Activated CD8-positive, alpha-beta memory T cell treated with anti-CD3 and anti-CD28 coated beads, Interleukin-2, amount 50 U/mL, for 4 hours (primary cell): ENCODE measurements around the gene RAB11FIP3.
A peak's percentile ranks its signal among the peaks of the same experiment; 100 is the strongest.
"Not testable (repeated sequence)": the region's sequence is repeated elsewhere in the genome, so short reads cannot be mapped to it uniquely, and the experiment has no call there.

Experiments
- DNase-seq: peaks from one replicate; pipeline ENCODE4 v3.0.0-alpha.2; 2020

The RAB11FIP3 gene

DNA sequence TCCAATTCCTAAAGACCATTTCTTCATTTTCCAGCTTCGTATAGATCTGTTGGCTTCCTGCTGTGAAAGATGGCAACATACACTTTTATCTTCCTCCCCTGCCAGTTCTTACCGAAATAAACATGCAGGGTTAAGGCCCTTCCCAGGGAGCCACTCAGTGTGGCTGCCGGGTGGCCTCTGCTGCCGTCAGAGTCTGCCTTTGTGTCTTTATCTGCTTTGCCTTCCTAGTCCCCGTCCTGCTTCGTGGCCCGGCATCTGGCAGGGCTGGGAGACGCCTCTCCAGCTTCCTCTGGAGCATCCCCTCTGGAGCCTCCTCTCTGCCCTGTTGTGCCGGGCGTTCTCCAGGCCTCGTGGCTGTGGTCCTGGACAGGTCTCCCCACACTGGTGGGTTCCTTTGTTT lies 71.8 kb downstream of the RAB11FIP3 start:
- no peak for DNase-seq

GRCh38 chr16:499924-500323 lies 74.5 kb downstream of the RAB11FIP3 start:
- no peak for DNase-seq

DNA sequence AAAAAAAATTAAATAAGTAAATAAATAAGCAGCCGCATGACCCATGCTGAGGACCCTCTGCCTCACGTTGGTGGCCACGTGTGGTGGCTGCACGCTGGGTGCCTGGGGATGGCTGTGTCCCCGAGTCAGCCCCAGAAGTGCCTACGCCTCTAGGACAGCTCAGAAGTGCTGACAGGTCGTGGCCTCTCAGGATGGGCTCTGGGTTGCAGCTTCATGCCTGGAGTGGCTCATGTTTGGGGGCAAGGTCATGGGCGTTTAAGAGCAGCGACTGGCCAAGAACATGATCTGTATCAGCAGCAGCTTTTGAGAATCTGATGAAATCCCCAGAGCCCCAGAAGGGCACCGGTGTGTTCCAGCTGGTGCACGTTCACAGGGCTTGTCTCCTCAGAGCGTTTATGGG lies 75.3 kb downstream of the RAB11FIP3 start:
- no peak for DNase-seq

GRCh38 chr16:502179-502943 lies 76.9 kb downstream of the RAB11FIP3 start:
- DNase-seq, result no peak

GRCh38 chr16:503150-504071 lies 78.0 kb downstream of the RAB11FIP3 start:
- no peak for DNase-seq

- DNase-seq, result no peak
Measured at GRCh38 chr16:505479-506245, 80.2 kb downstream of the RAB11FIP3 start.

DNA sequence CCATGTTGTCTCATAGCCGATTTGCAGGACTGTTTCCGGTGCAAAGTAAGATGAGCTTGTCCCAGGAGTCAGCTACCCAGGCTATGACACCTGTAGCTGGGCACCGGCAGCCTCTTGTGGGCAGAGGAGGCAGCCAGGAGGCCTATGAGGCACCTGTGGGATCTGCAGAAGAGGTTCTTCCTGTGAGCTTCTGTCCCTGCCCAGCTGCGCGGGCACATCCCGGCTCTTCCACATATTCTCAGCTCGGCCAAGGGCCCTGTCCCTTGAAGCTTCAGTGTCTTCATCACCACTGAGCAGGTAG lies 80.7 kb downstream of the RAB11FIP3 start:
- no peak for DNase-seq

DNA sequence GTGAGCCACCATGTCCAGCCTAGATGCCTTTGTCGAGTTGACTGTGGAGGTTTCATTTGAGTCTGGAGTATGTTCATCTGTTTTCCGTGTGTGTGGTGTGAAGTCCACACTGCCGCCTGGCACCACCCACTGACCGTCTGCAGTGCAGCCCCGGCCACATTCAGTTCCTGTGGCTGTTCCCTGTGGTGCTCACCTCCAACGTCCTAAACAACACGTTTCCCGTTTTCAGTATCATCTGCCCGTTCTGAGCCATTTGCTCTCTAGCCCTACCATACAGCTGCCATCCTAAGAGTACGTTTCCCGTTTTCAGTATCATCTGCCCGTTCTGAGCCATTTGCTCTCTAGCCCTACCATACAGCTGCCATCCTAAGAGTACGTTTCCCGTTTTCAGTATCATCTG lies 82.1 kb downstream of the RAB11FIP3 start:
- DNase-seq, result not testable (repeated sequence)

DNA sequence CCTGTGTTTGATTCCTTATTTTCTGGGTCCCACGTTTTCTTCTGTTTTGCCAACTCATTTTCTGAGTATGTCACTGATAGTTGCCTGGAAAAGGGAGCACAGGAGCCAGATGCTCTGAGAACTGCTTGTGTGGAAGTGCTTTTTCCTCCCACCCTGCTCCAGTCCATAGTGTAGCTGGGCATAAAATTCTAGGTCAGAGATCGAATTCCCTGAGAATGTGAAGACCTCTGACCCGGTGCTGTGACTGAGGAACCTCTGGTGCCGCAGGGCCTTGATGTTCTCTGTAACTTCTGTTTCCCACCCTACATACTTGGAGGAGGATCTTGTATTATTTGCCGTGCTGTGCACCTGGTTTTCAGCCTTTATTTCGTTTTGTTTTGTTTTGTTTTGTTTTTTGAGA lies 82.5 kb downstream of the RAB11FIP3 start:
- no peak for DNase-seq

DNA sequence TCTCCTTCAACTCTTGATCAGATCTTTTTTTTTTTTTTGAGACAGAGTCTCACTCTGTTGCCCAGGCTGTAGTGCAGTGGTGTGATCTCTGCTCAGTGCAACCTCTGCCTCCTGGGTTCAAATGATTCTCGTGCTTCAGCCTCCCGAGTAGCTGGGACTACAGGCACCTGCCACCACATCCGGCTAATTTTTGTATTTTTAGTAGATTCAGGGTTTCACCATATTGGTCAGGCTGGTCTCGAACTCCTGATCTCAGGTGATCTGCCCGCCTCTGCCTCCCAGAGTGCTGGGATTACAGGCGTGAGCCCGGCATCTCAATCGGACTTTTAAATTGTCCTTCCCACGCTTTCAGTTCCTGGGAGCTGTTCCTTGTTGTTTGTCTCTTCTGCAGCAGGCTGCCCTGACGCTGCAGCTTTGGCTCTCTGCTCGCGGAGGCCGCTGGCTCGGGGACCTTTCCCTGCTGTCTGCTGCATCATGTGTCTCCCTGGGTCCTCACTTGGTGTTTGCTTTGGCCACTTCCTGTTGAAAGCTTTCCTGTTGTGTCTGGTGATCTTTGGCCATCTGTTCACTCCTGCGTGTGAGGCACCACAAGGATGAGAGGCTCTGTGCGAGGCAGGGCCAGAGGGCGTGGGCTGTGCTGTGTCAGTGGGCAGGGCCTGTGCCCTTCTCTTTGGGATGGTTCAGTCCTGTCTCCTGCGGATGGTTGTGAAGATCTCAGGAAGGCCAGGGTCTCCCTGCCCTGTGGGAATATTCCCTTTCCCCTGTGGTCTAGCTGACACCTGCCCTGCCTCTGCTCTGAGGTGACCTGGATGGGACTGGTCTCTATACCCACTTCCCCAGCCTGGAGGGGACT lies 83.7 kb downstream of the RAB11FIP3 start:
- no peak for DNase-seq

GRCh38 chr16:510066-510825 lies 84.8 kb downstream of the RAB11FIP3 start:
- no peak for DNase-seq

DNA sequence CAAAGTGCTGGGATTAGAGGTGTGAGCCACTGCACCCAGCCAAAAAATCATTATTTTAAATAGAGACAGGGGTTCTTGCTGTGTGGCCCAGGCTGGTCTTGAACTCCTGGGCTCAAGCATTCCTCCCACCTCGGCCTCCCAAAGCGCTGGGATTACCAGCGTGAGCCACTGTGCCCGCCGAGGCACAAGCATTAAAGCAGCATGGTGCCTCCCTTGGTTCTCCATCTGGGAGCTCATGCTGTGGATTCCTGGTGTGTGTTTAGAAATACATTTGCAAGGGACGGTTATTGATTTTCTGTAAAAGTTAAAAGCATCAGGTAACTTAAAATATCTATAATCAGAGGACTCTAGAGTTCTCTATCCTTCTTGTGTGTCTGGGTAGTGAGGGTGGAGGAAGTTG lies 87.4 kb downstream of the RAB11FIP3 start:
- DNase-seq, result no peak

DNA sequence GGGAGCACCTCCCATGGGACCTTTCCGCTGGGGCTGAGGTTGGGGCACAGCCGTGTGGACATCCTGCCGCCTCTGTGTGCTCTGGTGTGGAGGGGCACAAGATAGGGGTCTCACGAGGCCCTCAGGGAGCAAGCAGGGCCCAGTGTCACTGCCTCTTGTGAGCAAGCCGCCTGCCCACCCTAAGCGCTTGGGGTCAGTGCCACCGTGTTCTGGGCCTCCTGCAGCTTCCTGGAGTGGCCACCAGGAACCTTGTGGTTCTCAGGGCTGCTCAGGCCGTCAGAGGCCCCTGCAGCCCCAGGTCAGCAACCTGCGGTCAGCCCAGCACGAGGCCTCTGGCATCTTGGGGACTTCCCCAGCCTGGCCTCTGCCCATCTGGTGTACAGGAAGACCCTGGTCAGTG lies 88.5 kb downstream of the RAB11FIP3 start:
- DNase-seq, result no peak

- DNase-seq, result no peak
Measured at GRCh38 chr16:515175-515938, 89.9 kb downstream of the RAB11FIP3 start.

DNA sequence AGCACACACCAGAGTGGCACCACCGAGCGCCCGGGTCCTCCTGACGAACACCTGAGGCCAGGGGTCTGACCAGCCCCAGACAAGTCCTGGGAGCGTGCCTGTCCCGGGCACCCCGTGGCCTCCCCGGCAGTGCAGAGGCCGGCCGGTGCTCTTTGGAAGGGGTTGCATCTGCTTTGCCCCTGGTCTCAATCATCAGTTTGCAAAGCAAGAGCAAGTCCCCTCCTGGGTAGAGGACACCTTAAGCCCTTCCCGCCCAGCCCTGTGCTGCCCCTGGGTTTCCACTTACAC lies 90.4 kb downstream of the RAB11FIP3 start:
- DNase-seq, result no peak

GRCh38 chr16:516301-516700 lies 90.9 kb downstream of the RAB11FIP3 start:
- DNase-seq, result no peak

GRCh38 chr16:518858-519257 lies 93.4 kb downstream of the RAB11FIP3 start:
- no peak for DNase-seq

DNA sequence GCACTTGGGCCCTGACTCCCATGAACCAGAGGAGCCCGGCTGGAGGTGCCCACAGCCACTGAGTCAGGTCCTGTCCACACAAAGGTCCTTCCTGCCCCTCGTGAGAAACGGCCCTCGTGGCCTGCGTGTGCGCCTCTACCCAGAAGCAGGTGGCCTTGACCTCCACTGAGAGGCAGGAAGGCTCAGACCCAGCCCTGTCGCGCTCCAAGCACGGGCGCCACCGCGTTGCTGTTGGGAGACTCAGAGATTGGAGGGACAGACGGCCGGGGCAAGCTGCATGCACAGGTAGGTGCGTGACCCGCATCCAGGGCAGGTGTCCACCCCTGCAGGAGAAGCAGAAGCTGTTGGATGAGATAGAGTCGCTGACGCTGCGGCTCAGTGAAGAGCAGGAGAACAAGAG lies 94.0 kb downstream of the RAB11FIP3 start:
- no peak for DNase-seq

- no peak for DNase-seq
Measured at GRCh38 chr16:519841-520687, 94.6 kb downstream of the RAB11FIP3 start.

- DNase-seq, result peak; percentile 15
Measured at GRCh38 chr16:520847-521246, 95.4 kb downstream of the RAB11FIP3 start.
